HepG2 (cell line): ENCODE data around the gene PDZD8. TPM values are rescaled to one million over a fixed set of nuclear protein-coding genes. Genes with fewer than 3 reads are reported as not detected.

Source experiments
- ARID2 ChIP-seq: sonication (generic); formaldehyde crosslinking; IDR thresholded peaks from 2 replicates; pipeline ENCODE4 v1.8.1; 2022; ENCODE audit warnings: mild to moderate bottlenecking, missing genetic modification reagents, borderline replicate concordance
- ATF7-NPFF ChIP-seq: sonication (generic); formaldehyde crosslinking; IDR thresholded peaks from 2 replicates; pipeline ENCODE4 v1.8.1; 2023; ENCODE audit warnings: mild to moderate bottlenecking, low read depth, missing genetic modification reagents, moderate library complexity
- ELF1 ChIP-seq: sonication (generic); formaldehyde crosslinking; IDR thresholded peaks from 2 replicates; pipeline ENCODE4 v1.4.0; 2020; ENCODE audit warnings: missing genetic modification reagents
- GATAD1 ChIP-seq: IDR thresholded peaks from 2 replicates; pipeline ENCODE4 v1.6.1; 2016; ENCODE audit warnings: missing genetic modification reagents, missing compliant biosample characterization
- KDM5A ChIP-seq: fragments of 200-600 bp; sonication (generic); IDR thresholded peaks from 2 replicates; pipeline ENCODE4 v1.7.0; 2018; ENCODE audit warnings: antibody characterized with exemption, mild to moderate bottlenecking, low read length, borderline replicate concordance
- KDM5B ChIP-seq: sonication (generic); formaldehyde crosslinking; IDR thresholded peaks from 2 replicates; pipeline ENCODE4 v1.4.0; 2020; ENCODE audit warnings: missing genetic modification reagents, mild to moderate bottlenecking, borderline replicate concordance
- KLF11 ChIP-seq: IDR thresholded peaks from 2 replicates; pipeline ENCODE4 v1.6.1; 2016; ENCODE audit warnings: missing compliant biosample characterization
- MED1 ChIP-seq: sonication (generic); formaldehyde crosslinking; IDR thresholded peaks from 2 replicates; pipeline ENCODE4 v1.4.0; 2020; ENCODE audit warnings: missing genetic modification reagents
- MLLT10 ChIP-seq: sonication (generic); formaldehyde crosslinking; IDR thresholded peaks from 2 replicates; pipeline ENCODE4 v1.4.0; 2020; ENCODE audit warnings: missing genetic modification reagents
- NFKB2 ChIP-seq: sonication (generic); formaldehyde crosslinking; IDR thresholded peaks from 2 replicates; pipeline ENCODE4 v1.4.0; 2020; ENCODE audit warnings: missing genetic modification reagents, borderline replicate concordance
- PAXIP1 ChIP-seq: sonication (generic); formaldehyde crosslinking; conservative IDR thresholded peaks from 2 replicates; pipeline ENCODE4 v1.4.0; 2020; ENCODE audit warnings: mild to moderate bottlenecking, missing genetic modification reagents, moderate library complexity
- SIX4 ChIP-seq: sonication (generic); formaldehyde crosslinking; IDR thresholded peaks from 2 replicates; pipeline ENCODE4 v1.4.0; 2020; ENCODE audit warnings: missing genetic modification reagents
- SNRNP70 ChIP-seq: fragments of 200-400 bp; formaldehyde crosslinking; IDR thresholded peaks from 2 replicates; pipeline ENCODE4 v1.6.1; 2017; ENCODE audit warnings: mild to moderate bottlenecking, low read depth, low read length, moderate library complexity
- STAT6 ChIP-seq: sonication (generic); formaldehyde crosslinking; IDR thresholded peaks from 2 replicates; pipeline ENCODE4 v1.4.0; 2020; ENCODE audit warnings: missing genetic modification reagents, mild to moderate bottlenecking, borderline replicate concordance
- TAF1 ChIP-seq: sonication (generic); formaldehyde crosslinking; IDR thresholded peaks from 2 replicates; pipeline ENCODE4 v1.4.0; 2020; ENCODE audit warnings: missing genetic modification reagents
- TERF1 ChIP-seq: sonication (generic); formaldehyde crosslinking; IDR thresholded peaks from 2 replicates; pipeline ENCODE4 v1.8.0; 2022; ENCODE audit warnings: mild to moderate bottlenecking, missing genetic modification reagents, moderate library complexity
- THAP11 ChIP-seq: IDR thresholded peaks from 2 replicates; pipeline ENCODE4 v1.6.1; 2016; ENCODE audit warnings: missing biosample characterization, missing genetic modification reagents
- ZBTB14 ChIP-seq: sonication (generic); formaldehyde crosslinking; IDR thresholded peaks from 2 replicates; pipeline ENCODE4 v1.4.0; 2020; ENCODE audit warnings: missing genetic modification reagents
- ZFX ChIP-seq: sonication (generic); formaldehyde crosslinking; IDR thresholded peaks from 2 replicates; pipeline ENCODE4 v1.4.0; 2020; ENCODE audit warnings: mild to moderate bottlenecking, low read depth, missing genetic modification reagents, moderate library complexity
- ZSCAN12 ChIP-seq: sonication (generic); formaldehyde crosslinking; IDR thresholded peaks from 2 replicates; pipeline ENCODE4 v1.9.0; 2021; ENCODE audit warnings: mild to moderate bottlenecking, missing genetic modification reagents
- polyA plus RNA-seq, 8 experiments: library from polyadenylated mRNA; depleted of rRNA in 3 of 8; stranded (reverse) in 7 of 8; unstranded in 1 of 8; fragments of >200 nt; fragmentation: Illumina TruSeq in 4 of 8; extraction: Trizol in 4 of 8; gene quantifications; 2 replicates each; pipeline versions ENCODE4 v1.2.1 to v1.2.3, GENCODE V29; 2011 to 2016; ENCODE audit warnings: low read depth in 4 of 8, missing spikeins in 1 of 8, mixed read lengths in 1 of 8; ENCODE audit not compliant: insufficient read depth in 1 of 8
- total RNA-seq, 5 experiments: library from RNA; depleted of rRNA; stranded (reverse); fragments of >200 nt; fragmentation: Illumina TruSeq; extraction: Trizol; gene quantifications; 2 replicates each; pipeline ENCODE4 v1.2.3, GENCODE V29; 2016; ENCODE audit warnings: low read depth in 1 of 5

PDZD8 gene
- total and polyA plus RNA-seq, 2 of the 13 experiments (the other 11 are each of a cell fraction or from before 2014, with no cell fraction given): 11.2 to 32.0 TPM

- 0 out of 2 replicates have a peak, but pooled peaks have one; percentile 50 for TF ChIP-seq MED1 (CRISPR knock-in tag)
- peak; percentile 12; the same call in 1 of the 2 replicates for TF ChIP-seq GATAD1 (CRISPR knock-in tag)
- TF ChIP-seq TERF1 (CRISPR knock-in tag): peak; percentile 80; the same call in 1 of the 2 replicates
- TF ChIP-seq ZSCAN12 (CRISPR knock-in tag): 0 out of 2 replicates have a peak, but pooled peaks have one; percentile 84
- TF ChIP-seq STAT6 (CRISPR knock-in tag): no peak
- TF ChIP-seq ZFX (CRISPR knock-in tag): peak; percentile 97
- TF ChIP-seq ELF1 (CRISPR knock-in tag): no peak; the same call in 1 of the 2 replicates
- TF ChIP-seq KLF11 (CRISPR knock-in tag): peak; percentile 32; the same call in 1 of the 2 replicates
- TF ChIP-seq ARID2 (CRISPR knock-in tag): 0 out of 2 replicates have a peak, but pooled peaks have one; percentile 80
- no peak for TF ChIP-seq SNRNP70
- TF ChIP-seq TAF1 (CRISPR knock-in tag): peak; percentile 78
- TF ChIP-seq KDM5A: 0 out of 2 replicates have a peak, but pooled peaks have one; percentile 19
- TF ChIP-seq SIX4 (CRISPR knock-in tag): 0 out of 2 replicates have a peak, but pooled peaks have one; percentile 3
- peak; percentile 64 for TF ChIP-seq THAP11 (CRISPR knock-in tag)
- TF ChIP-seq PAXIP1 (CRISPR knock-in tag): peak; percentile 30; the same call in 1 of the 2 replicates
- peak; percentile 57; the same call in 1 of the 2 replicates for TF ChIP-seq NFKB2 (CRISPR knock-in tag)
- TF ChIP-seq ZBTB14 (CRISPR knock-in tag): peak; percentile 98
- TF ChIP-seq KDM5B (CRISPR knock-in tag): peak; percentile 96; the same call in 1 of the 2 replicates
- no peak for TF ChIP-seq MLLT10 (CRISPR knock-in tag)
- peak; percentile 89 for TF ChIP-seq ATF7-NPFF (CRISPR knock-in tag)
These were observed at the start of gene PDZD8 (continued) for GRCh38 chr10:117375360-117376178.
